Prostate gland (tissue), 2 donors: Measurements from ENCODE around the gene BOD1L1.

Experiments
- CTCF ChIP-seq, 4 experiments: fragments of 200-600 bp in 2 of 4; fragments of 450-650 bp in 2 of 4; sonication (generic) in 2 of 4; IDR thresholded peaks; 1 replicate in 3 of 4; 2 replicates in 1 of 4; pipeline ENCODE4 v1.5.1; 2016 to 2019; ENCODE audit warnings: antibody characterized with exemption in 4 of 4, mild to moderate bottlenecking in 2 of 4, moderate library complexity in 2 of 4
- POLR2A ChIP-seq: fragments of 450-650 bp; IDR thresholded peaks from one replicate; pipeline ENCODE4 v1.6.1; 2016; ENCODE audit warnings: antibody characterized with exemption, mild to moderate bottlenecking

DNA sequence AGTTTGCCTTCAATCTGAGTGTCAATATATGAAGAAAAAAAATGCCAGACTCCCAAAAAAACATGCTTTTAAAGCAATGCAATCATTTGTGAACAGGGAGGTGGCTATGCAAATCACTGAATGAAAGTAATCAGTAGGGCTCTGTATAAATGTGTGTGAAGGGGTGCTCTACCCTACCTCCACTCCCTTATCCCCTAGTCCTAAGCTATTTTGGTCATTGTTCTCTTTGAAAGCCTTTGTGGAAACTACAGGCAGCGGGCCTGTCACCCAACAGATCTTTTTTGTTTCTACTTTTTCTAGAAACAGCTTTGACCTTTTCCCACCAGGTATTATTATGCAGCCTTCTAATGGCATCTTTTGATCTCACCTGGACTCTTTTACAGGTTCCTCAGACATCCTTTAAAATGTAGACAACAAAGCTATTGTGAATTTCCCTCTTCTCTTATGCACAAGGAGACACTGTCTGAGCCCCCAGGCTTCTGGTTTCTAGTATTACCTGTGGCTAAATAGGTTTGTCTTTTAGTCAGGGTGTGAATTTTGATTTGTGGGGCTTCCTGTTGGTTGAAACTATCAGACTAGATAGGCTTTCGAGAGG is 9.2 kb downstream of the BOD1L1 start:
- TF ChIP-seq CTCF (IDR thresholded peaks at IDR 0.05) (no peak), POLR2A (no peak)
